GM19324 (cell line): ENCODE results near the gene KIF6.
A peak's percentile ranks its signal among the peaks of the same experiment; 100 is the strongest.

Source experiments
- ATAC-seq: cut with Tn5 transposase; IDR thresholded peaks from one replicate; pipeline ENCODE4 v1.9.1; 2021; ENCODE audit warnings: mild to moderate bottlenecking, moderate library complexity; ENCODE audit not compliant: unreplicated experiment, low FRiP score

The KIF6 gene

GRCh38 chr6:39428816-39429215 lies 296.4 kb downstream of the KIF6 start:
- ATAC-seq, result no peak

- no peak for ATAC-seq
These were observed 297.1 kb downstream of the KIF6 start for GRCh38 chr6:39428152-39428551.

GRCh38 chr6:39426073-39426456 lies 299.1 kb downstream of the KIF6 start:
- no peak for ATAC-seq

- ATAC-seq, result no peak
These were observed 299.7 kb downstream of the KIF6 start for GRCh38 chr6:39425346-39426072.

GRCh38 chr6:39424831-39425230 lies 300.4 kb downstream of the KIF6 start:
- no peak for ATAC-seq

- no peak for ATAC-seq
These were observed 303.0 kb downstream of the KIF6 start for GRCh38 chr6:39422238-39422637.

GRCh38 chr6:39421383-39422225 lies 303.6 kb downstream of the KIF6 start:
- ATAC-seq, result no peak

- ATAC-seq, result no peak
These were observed 304.6 kb downstream of the KIF6 start for GRCh38 chr6:39420300-39421265.

- ATAC-seq, result no peak
These were observed 305.6 kb downstream of the KIF6 start for GRCh38 chr6:39419607-39420006.

GRCh38 chr6:39417440-39417839 lies 307.8 kb downstream of the KIF6 start:
- no peak for ATAC-seq

- no peak for ATAC-seq
These were observed 308.5 kb downstream of the KIF6 start for GRCh38 chr6:39416728-39417127.

- ATAC-seq, result no peak
These were observed 309.2 kb downstream of the KIF6 start for GRCh38 chr6:39416026-39416425.

- ATAC-seq, result no peak
These were observed 309.7 kb downstream of the KIF6 start for GRCh38 chr6:39415482-39415881.

- ATAC-seq, result no peak
These were observed 313.7 kb downstream of the KIF6 start for GRCh38 chr6:39411465-39411864.

GRCh38 chr6:39411001-39411400 lies 314.2 kb downstream of the KIF6 start:
- ATAC-seq, result no peak

GRCh38 chr6:39409889-39410288 lies 315.3 kb downstream of the KIF6 start:
- ATAC-seq, result no peak

- peak; percentile 49 for ATAC-seq
These were observed 317.7 kb downstream of the KIF6 start for GRCh38 chr6:39407446-39407993.

- ATAC-seq, result no peak
These were observed 320.9 kb downstream of the KIF6 start for GRCh38 chr6:39404312-39404711.

GRCh38 chr6:39403304-39403703 lies 321.9 kb downstream of the KIF6 start:
- ATAC-seq, result no peak

- no peak for ATAC-seq
These were observed 322.9 kb downstream of the KIF6 start for GRCh38 chr6:39402239-39402751.
